OCI-LY3 (cell line): ENCODE measurements around the gene DAP.

Source experiments
- H2AFZ ChIP-seq: fragments of 200-600, 300-600 bp; shearing (Covaris generic); 2 replicates; pipeline ENCODE4 v1.6.0; 2014; ENCODE audit warnings: antibody characterized with exemption, low read depth, low read length
- H3K27ac ChIP-seq: fragments of 200-600, 300-600 bp; sonication (generic); 2 replicates; pipeline ENCODE4 v1.5.1; 2014; ENCODE audit warnings: mild to moderate bottlenecking, low read length, moderate library complexity, mixed read lengths
- H3K27me3 ChIP-seq: fragments of 200-600, 300-600 bp; sonication (generic); 2 replicates; pipeline ENCODE4 v1.6.1; 2014; ENCODE audit warnings: low read depth, low read length, mixed read lengths
- H3K36me3 ChIP-seq: fragments of 200-600, 300-600 bp; sonication (generic); replicated peaks from 2 replicates; pipeline ENCODE3; 2014; ENCODE audit warnings: low read depth, low read length, mixed read lengths
- H3K4me1 ChIP-seq: fragments of 300-600, 200-600 bp; sonication (generic); 2 replicates; pipeline ENCODE4 v1.6.1; 2014; ENCODE audit warnings: low read length, mixed read lengths
- H3K4me2 ChIP-seq: fragments of 200-600, 300-600 bp; sonication (generic); 2 replicates; pipeline ENCODE4 v1.6.1; 2014; ENCODE audit warnings: low read length, mixed read lengths
- H3K4me3 ChIP-seq: fragments of 300-600, 200-600 bp; sonication (generic); 2 replicates; pipeline ENCODE4 v1.5.1; 2014; ENCODE audit warnings: antibody characterized with exemption, mild to moderate bottlenecking, low read length, moderate library complexity
- H3K79me2 ChIP-seq: fragments of 300-600, 200-600 bp; shearing (Covaris generic); 2 replicates; pipeline ENCODE4 v1.6.1; 2014; ENCODE audit warnings: mild to moderate bottlenecking, low read length, mixed read lengths
- H3K9ac ChIP-seq: fragments of 300-600, 200-600 bp; shearing (Covaris generic); 2 replicates; pipeline ENCODE4 v1.6.0; 2014; ENCODE audit warnings: mild to moderate bottlenecking, low read length, moderate library complexity
- H3K9me3 ChIP-seq: fragments of 200-600, 300-600 bp; shearing (Covaris generic); 2 replicates; pipeline ENCODE4 v1.6.1; 2014; ENCODE audit warnings: low read length, mixed read lengths; ENCODE audit not compliant: insufficient read depth
- H4K20me1 ChIP-seq: fragments of 200-600, 300-600 bp; sonication (generic); 2 replicates; pipeline ENCODE4 v1.6.1; 2016; ENCODE audit warnings: low read length, mixed read lengths; ENCODE audit not compliant: insufficient read depth
- CTCF ChIP-seq: fragments of 200-600, 300-600 bp; sonication (generic); IDR thresholded peaks from 2 replicates; pipeline ENCODE4 v1.5.1; 2014; ENCODE audit warnings: antibody characterized with exemption, low read length, low read depth
- EZH2phosphoT487 ChIP-seq: fragments of 200-600 bp; shearing (Covaris generic); IDR thresholded peaks from 2 replicates; pipeline ENCODE4 v1.6.1; 2018; ENCODE audit warnings: antibody characterized with exemption, mixed run types, low read depth

Gene DAP

GRCh38 chr5:10760096-10760920 is 726 bp downstream of the DAP start:
- peaks cover under 1% of the 10 kb centered on the region for H3K36me3 ChIP-seq
- TF ChIP-seq EZH2phosphoT487 (no peak), CTCF (no peak)
- H3K4me1 ChIP-seq = peaks cover 26% of the 10 kb centered on the region
- H3K27ac ChIP-seq = peak overlapping the region; percentile 51
- H3K4me2 ChIP-seq = peak overlapping the region; percentile 95
- no peaks in the 10 kb centered on the region for H3K9me3 ChIP-seq
- H4K20me1 ChIP-seq = peaks cover 25% of the 10 kb centered on the region; the same call in 1 of the 2 replicates
- peak overlapping the region; percentile 84 for H3K9ac ChIP-seq
- H3K4me3 ChIP-seq = peak overlapping the region; percentile 99
- no peaks in the 10 kb centered on the region for H3K27me3 ChIP-seq
- peaks cover 42% of the 10 kb centered on the region for H3K79me2 ChIP-seq
- H2AFZ ChIP-seq = peak overlapping the region; percentile 70; the same call in 1 of the 2 replicates

GRCh38 chr5:10759111-10759510 is 1.9 kb downstream of the DAP start:
- no peak for TF ChIP-seq EZH2phosphoT487
- no peak for TF ChIP-seq CTCF
- Histone ChIP-seq H3K4me1 (peaks cover 26% of the 10 kb centered on the region), H3K27me3 (no peaks in the 10 kb centered on the region), H3K4me2 (no peak overlapping the region), H4K20me1 (peaks cover 27% of the 10 kb centered on the region; the same call in 1 of the 2 replicates), H2AFZ (no peak overlapping the region), H3K27ac (no peak overlapping the region), H3K9ac (no peak overlapping the region), H3K9me3 (no peaks in the 10 kb centered on the region), H3K79me2 (peaks cover 49% of the 10 kb centered on the region), H3K36me3 (peaks cover 3% of the 10 kb centered on the region), H3K4me3 (no peak overlapping the region)

- Histone ChIP-seq H3K27ac (no peak overlapping the region), H4K20me1 (peaks cover 29% of the 10 kb centered on the region; the same call in 1 of the 2 replicates), H3K9me3 (no peaks in the 10 kb centered on the region), H3K36me3 (peaks cover 3% of the 10 kb centered on the region), H3K9ac (no peak overlapping the region), H3K79me2 (peaks cover 49% of the 10 kb centered on the region), H3K4me3 (no peak overlapping the region), H3K27me3 (no peaks in the 10 kb centered on the region), H3K4me1 (peaks cover 22% of the 10 kb centered on the region), H2AFZ (no peak overlapping the region), H3K4me2 (no peak overlapping the region)
- TF ChIP-seq EZH2phosphoT487 (no peak), CTCF (no peak)
These were observed 3.0 kb downstream of the DAP start for GRCh38 chr5:10757922-10758555.

- H4K20me1 ChIP-seq = peaks cover 34% of the 10 kb centered on the region; the same call in 1 of the 2 replicates
- no peaks in the 10 kb centered on the region for H3K27me3 ChIP-seq
- H2AFZ ChIP-seq = no peak overlapping the region
- no peak overlapping the region for H3K27ac ChIP-seq
- peaks cover 49% of the 10 kb centered on the region for H3K79me2 ChIP-seq
- peaks cover 12% of the 10 kb centered on the region for H3K4me1 ChIP-seq
- no peaks in the 10 kb centered on the region for H3K9me3 ChIP-seq
- H3K4me3 ChIP-seq = no peak overlapping the region
- peaks cover 6% of the 10 kb centered on the region for H3K36me3 ChIP-seq
- H3K9ac ChIP-seq = no peak overlapping the region
- H3K4me2 ChIP-seq = no peak overlapping the region
- TF ChIP-seq EZH2phosphoT487 (no peak), CTCF (no peak)
These were observed 4.0 kb downstream of the DAP start for GRCh38 chr5:10757043-10757442.
